ENCODE measurements around the gene IL3.

IL3 gene, protein sequence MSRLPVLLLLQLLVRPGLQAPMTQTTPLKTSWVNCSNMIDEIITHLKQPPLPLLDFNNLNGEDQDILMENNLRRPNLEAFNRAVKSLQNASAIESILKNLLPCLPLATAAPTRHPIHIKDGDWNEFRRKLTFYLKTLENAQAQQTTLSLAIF

DNA sequence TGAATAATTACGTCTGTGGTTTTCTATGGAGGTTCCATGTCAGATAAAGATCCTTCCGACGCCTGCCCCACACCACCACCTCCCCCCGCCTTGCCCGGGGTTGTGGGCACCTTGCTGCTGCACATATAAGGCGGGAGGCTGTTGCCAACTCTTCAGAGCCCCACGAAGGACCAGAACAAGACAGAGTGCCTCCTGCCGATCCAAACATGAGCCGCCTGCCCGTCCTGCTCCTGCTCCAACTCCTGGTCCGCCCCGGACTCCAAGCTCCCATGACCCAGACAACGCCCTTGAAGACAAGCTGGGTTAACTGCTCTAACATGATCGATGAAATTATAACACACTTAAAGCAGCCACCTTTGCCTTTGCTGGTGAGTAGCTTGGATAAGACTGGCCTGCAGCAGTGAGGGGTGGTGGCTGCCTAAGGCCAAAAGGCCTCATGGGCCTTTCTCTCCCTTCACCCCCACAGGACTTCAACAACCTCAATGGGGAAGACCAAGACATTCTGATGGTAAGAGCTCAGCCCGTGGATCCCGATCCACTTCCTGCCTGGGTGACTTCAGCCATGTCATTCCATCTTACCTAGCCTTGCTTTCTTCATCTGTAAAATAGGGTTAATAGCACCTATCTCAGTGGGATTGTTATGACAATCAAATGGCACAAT lies at the start of gene IL3:
IL3 (plus strand) TSS at position 155 of the 661 bp plus-strand sequence; CDS start at position 207, 52 bp downstream.
- no peak for DNase-seq (ENCODE audit: low spot score)

- no peak for DNase-seq (ENCODE audit: low spot score)
Observed at GRCh38 chr5:132010989-132011621, 49.4 kb upstream of the IL3 start.

DNA sequence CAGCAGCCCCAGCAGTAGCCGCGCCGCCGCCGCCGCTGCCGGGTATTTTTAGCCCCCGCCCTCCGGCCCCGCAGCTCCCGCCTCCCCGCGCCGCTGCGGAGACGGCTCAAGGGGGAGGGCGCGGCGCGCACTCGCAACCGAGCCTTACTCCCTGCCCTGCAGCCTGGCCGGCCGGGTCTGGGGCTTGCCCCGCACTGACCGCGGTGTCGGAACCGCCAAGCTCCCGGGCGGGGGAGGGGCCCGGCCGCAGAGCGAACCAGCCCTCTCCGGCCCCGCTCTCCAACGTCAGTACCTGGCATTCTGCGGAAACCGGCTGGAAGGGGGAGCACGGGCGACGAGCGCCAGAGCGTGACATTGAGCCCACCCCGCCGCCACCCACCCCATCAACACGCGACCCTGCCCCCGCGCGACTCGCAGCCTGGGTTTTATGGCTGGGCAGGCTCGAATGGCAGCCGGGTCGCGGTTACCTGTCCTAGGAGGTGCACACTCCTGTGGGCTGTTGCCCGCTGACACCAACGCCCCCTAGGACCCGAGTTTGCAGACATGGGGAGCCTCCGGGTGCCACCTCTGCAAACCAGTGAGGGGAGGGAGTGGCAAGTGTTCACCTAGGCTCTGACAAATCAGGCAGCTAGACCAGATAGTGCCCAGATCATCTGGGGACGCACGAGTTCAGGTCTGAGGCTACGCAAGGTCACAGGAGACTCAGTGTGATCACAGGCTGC lies 48.7 kb upstream of the IL3 start, which contains the start of gene ACSL6:
ACSL6 (minus strand) TSS at position 37 of the 722 bp plus-strand sequence. CDS start 105 bp downstream, outside the sequence.
- DNase-seq (ENCODE audit: low spot score), result no peak

DNA sequence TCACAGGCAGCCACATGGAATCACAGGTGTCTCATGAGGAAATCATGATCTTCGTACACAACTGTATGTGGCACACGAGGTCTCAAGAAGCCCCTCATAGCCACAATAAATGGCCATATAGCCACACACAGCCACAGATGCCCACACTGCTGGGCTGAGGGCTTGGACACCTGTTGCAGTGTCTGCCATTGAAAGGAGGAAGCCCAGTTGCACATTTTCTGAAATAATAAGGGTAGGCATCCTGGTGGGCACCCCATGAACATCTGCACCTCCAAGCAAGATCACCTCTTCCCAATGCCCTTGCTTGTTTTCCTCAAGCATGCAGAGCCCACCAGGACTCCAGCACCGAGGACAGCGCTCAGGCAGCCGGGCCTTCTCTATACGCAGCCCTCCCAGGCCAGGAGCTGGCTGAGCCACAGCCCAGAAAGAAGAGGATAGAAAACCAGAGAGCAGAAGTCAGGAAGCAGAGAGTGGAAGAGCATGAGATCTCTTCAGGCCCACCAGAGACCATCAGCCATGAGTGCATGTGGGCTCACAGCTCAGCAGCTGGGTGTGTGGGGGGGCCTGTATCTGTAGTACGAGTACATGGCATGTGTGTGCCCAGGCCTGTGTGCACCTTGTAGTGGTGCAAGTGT lies 48.0 kb upstream of the IL3 start:
- DNase-seq (ENCODE audit: low spot score), result peak; percentile 75

DNA sequence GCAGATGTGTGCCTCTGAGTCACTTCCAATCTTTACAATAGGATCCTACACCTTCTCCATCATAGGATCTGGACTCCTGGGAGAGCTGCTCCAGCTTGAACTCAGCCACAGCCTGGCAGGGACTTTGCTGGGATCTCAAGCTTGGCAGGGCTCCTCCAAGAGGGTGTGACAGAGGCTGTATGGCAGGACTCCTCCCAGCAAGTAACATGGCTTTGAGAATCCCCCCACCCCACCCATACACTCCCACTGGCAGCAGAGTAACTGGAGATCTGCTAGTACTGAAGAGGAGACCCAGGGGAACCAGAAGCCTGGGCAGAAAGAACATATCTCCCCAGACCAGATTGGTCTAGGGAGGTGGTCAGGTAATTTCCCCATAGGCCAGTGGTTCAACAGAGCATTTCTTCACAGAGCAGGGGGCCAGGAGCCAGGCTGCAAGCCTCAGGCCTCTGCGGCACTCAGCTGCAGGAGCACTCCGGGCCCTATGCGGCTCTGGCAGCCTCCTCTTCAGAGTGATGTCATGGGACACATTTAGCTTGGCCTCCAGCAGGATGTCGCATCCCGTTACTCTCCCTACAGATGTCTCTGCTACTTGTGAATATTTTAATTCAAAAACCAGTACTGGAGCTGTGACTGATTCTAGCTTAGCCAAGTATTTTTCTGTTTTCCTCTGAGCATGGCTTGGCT lies 47.3 kb upstream of the IL3 start:
- no peak for DNase-seq (ENCODE audit: low spot score)

DNA sequence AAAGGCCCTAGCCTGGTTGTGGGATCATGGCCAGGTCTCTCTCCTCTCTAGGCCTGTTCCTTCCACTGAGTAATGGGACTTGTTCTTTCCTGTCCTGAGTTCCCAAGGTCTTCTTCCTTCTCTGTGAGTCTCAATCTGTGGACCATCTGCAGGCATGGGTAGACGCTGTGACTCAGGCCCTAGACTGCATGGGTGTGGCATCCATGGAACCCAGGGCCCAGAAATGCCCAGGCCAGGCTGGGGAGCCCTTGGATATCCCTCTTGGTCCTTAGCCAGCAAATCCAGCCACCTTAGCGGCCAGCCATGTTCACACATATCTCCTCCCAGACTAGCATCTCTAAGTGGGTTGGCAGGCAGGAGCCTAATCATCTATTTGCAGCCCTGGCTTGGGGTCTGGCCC lies 46.7 kb upstream of the IL3 start:
- no peak for DNase-seq (ENCODE audit: low spot score)

GRCh38 chr5:132016721-132017250 lies 43.7 kb upstream of the IL3 start:
- DNase-seq (ENCODE audit: low spot score), result no peak

GRCh38 chr5:132017316-132017715 lies 43.1 kb upstream of the IL3 start:
- DNase-seq (ENCODE audit: low spot score), result no peak

DNA sequence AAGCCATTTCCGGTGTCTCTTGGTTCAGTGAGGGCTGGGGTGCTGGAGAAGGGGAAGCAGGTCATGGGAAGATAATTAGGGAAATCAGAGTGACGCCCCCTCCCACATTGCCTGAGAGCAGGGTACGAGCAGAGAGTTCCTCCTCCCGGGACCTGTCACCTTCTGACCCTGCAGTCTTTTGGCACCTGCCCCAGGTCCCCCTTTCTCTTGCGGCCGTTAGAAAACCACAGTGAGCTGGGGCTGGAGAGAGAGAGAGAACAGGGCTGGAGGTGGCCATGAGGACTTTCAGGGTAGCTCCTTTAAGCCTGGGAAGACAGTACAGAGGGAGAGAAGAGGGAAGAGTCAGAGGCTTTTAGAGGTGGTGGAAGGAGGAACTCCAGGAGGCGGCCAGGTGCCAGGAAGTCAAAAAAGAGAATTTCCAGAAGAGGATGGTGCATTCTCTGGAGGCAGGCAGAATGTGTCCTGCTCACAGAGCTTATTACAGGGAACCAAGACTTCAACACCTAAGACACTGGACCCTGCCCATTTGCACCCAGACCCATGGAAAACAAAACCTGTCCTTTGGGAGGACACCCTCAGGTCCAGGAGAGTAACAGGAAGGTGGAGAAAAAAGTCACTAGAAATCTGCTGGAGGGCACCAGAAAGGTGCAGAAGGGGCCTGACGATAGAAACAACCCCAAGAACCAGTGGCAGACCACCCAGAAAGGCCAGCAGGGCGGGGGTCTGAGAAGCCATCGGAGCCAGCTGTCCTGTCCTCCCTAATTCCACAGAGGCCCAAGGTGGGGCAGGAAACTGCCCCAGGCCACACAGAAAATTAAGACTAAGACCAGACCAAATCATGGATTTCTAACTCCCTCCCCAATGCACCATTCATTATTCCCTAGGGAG lies 42.5 kb upstream of the IL3 start:
- DNase-seq (ENCODE audit: low spot score), result no peak

DNA sequence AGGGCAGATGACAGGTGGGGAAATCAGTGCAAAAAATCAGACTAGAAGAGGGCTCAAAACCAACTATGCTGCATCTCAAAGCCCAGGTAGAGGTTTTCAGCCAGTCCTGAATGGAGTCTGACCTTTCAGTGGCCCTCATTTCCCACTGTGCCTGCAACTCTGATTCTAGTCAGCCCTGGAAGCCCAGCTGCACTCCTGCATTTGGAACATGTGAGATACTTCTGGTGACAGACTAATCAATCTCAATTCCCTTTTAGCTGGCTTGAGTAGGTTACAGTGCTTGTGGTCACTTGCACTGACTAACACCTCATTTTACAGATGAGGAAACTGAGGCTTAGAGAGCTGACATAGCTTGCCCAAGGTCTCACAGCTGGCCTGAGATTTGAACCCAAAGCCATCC lies 41.1 kb upstream of the IL3 start:
- DNase-seq (ENCODE audit: low spot score), result no peak

- no peak for DNase-seq (ENCODE audit: low spot score)
Observed at GRCh38 chr5:132019857-132020555, 40.4 kb upstream of the IL3 start.

DNA sequence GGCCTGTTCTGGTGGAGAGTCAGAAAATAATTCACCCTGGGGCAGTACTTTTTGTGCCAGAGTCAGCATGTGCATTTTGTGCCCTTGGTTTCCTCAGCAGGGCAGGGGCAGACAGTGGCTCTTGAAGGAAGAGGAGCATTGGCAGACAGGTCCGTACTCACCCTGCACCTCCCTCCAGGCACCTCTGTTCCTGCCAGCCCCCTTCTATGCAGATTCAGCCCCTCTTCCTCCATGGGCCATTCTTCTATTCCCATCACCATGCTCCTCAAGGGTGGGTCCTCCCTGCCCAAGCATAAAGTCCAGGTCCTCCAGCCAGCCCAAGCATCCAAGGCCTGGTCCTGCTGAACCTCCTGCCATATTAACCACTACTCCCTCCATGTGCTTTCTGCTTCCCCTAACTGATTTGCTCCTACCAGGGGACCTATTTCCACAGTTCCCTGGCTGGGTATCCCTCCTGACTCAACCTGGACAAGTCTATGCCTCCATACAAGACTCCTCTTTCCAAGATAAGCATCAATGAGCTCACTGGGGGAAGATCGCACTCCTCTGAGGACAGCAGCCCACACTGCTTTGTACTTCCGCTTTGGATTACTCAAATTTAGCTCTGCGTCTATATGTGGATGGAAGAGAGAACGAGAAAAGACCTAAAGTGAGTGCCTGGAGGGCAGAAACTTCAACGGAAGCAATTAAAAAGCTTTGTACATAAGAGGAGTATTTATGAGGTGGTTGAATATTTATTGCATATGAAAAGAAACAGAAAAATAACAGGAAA lies 39.7 kb upstream of the IL3 start:
- no peak for DNase-seq (ENCODE audit: low spot score)

GRCh38 chr5:132021654-132022053 lies 38.8 kb upstream of the IL3 start:
- DNase-seq (ENCODE audit: low spot score), result no peak

- no peak for DNase-seq (ENCODE audit: low spot score)
Observed at GRCh38 chr5:132022737-132023136, 37.7 kb upstream of the IL3 start.

DNA sequence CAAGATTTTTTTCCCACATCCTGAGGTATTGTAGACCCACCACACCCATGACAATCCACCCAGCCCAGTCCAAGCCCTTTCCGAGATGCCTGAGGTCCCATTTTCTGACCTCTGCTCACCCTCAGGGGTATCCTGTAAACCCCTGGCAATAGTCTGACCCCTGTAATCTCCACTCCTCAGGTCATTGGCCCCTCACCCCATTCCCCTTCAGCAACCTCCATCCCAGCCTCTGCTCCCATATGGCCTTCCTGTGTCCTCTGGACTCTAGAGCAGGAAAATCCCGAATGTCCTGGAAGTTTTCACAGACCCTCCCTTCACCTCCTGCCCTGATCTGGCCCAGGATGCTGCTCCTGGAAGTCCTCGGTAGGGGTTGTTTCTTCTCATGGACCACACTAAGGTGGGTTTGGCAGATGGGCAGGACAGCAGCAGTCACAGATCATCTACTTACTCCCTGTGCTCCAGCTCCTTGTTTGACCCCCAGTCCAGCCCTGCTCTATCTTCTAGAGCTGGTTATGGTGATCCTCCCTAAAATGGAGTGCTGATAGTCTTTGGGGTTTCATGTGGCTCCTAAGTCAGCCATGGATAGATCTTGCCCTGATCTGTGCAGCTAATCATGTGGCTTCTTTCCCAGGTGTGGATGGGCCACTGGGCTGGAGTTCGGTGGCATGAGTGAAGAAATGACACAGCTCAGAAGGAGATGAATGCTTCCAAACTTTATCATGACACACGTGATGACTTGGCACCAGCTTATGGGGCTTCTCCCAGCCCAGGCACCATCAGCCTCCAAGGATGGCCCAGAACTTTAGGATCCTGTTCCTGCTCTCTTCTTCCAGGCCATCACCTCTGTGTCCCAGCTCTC lies 37.0 kb upstream of the IL3 start:
- DNase-seq (ENCODE audit: low spot score), result no peak

GRCh38 chr5:132024117-132024435 lies 36.4 kb upstream of the IL3 start:
- no peak for DNase-seq (ENCODE audit: low spot score)

- no peak for DNase-seq (ENCODE audit: low spot score)
Observed at GRCh38 chr5:132024789-132025402, 35.6 kb upstream of the IL3 start.

All from HuH-7 (cell line).